IPS DF 6.9 (cell line): ENCODE measurements around the gene ZNF362.

Experiments used
- DNase-seq: peaks from one replicate; pipeline ENCODE4 v3.0.0-alpha.2; 2013; ENCODE audit warnings: low read depth, low spot score
- H3K27ac ChIP-seq: one replicate; pipeline ENCODE4 v1.5.1; 2013; ENCODE audit warnings: low read length, control low read depth
- H3K27me3 ChIP-seq: 2 replicates; pipeline ENCODE4 v1.6.1; 2013; ENCODE audit warnings: mild to moderate bottlenecking, low read length; ENCODE audit not compliant: control insufficient read depth, insufficient read depth
- H3K36me3 ChIP-seq: 2 replicates; pipeline ENCODE4 v1.6.1; 2013; ENCODE audit warnings: low read length; ENCODE audit not compliant: control insufficient read depth, insufficient read depth
- H3K4me1 ChIP-seq: 2 replicates; pipeline ENCODE4 v1.6.1; 2013; ENCODE audit warnings: low read length; ENCODE audit not compliant: control insufficient read depth, insufficient read depth
- H3K4me3 ChIP-seq: 2 replicates; pipeline ENCODE4 v1.5.1; 2013; ENCODE audit warnings: mild to moderate bottlenecking, low read length
- H3K9me3 ChIP-seq: 2 replicates; pipeline ENCODE4 v1.6.1; 2013; ENCODE audit warnings: low read length, inconsistent platforms; ENCODE audit not compliant: control insufficient read depth, insufficient read depth
- WGBS: extraction: QIAGEN DNeasy Blood & Tissue Kit; methylation state at CpG from one replicate; pipeline ENCODE4 v1.1.7; 2013; ENCODE audit warnings: mixed read lengths, missing lambda C conversion rate; ENCODE audit not compliant: insufficient read length, insufficient coverage; 5-methylcytosine and 5-hydroxymethylcytosine counted together

ZNF362 gene

DNA sequence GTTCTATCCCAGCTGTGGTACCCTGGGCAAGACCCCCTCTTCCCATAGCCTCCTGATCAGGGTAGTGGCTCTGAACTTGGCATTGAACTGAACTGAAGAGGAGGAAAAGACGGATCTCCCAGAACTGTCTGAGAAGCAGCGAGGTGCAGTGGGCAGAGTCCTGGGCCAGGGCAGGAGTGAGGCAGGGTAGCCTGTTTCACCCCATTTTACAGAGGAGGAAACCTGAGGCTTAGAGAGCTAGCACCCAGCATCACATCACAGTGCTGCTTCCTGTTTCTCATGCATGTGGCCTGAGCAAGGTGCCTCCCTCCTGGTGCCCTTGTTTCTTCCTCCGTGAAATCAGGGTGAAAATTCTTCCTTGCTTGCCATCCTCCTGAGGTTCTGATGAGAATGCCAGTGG is 17.1 kb downstream of the ZNF362 start:
- DNase-seq: no peak
- no peak overlapping the region for H3K4me3 ChIP-seq
- peaks cover 1% of the 10 kb centered on the region for H3K4me1 ChIP-seq
- no CpG with 5 or more reads among the region's 3 CpGs for WGBS
- H3K9me3 ChIP-seq: no peaks in the 10 kb centered on the region
- H3K36me3 ChIP-seq: no peaks in the 10 kb centered on the region
- no peak overlapping the region for H3K27ac ChIP-seq
- H3K27me3 ChIP-seq: no peaks in the 10 kb centered on the region

DNA sequence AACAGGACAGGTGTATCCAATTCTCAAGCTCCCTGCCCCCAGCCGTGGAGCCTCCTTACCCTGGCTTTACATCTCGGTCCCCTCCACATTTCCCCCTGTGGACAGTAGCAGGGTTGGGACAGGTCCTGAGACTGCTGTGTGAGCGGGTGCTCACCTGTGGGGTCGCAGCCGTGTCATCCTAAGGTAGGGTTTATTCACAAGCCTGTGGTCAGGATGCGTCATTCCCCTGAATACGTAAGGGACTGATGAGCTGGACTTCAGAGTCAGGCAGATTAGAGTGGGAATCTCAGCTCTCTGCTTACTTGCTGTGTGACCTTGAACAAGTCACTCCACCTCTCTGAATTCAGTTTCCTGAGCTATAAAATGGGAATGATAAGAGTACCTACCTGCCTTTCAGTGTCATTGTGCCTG is 17.7 kb downstream of the ZNF362 start:
- no CpG with 5 or more reads among the region's 7 CpGs for WGBS

DNA sequence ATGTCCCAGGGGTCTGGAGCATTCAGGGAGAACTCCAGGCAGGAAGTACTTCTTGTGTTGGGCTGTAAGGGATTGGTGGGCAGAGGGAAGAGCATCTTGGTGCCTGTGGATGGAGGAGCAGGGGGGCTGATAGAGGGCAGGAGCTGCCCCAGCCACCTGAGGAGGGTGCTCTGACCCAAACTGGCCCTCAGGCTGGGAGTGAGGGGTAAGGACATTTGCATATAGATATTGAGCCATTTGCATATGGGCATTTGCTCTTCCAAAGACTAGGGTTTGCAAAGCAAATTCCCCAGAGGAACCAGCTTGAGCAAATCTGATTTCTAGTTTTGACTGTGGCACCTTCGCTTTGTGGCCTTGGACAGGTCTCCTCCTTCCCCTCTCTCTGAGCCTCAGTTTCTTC is 18.2 kb downstream of the ZNF362 start:
- Histone ChIP-seq H3K27ac (no peak overlapping the region), H3K4me3 (no peak overlapping the region), H3K4me1 (peaks cover 1% of the 10 kb centered on the region), H3K9me3 (no peaks in the 10 kb centered on the region), H3K27me3 (no peaks in the 10 kb centered on the region), H3K36me3 (no peaks in the 10 kb centered on the region)
- WGBS: no CpG with 5 or more reads among the region's 1 CpG
- no peak for DNase-seq

More for the DNA sequence above, 17.7 kb downstream of the ZNF362 start:
- H3K4me1 ChIP-seq: peaks cover 1% of the 10 kb centered on the region
- H3K27ac ChIP-seq: no peak overlapping the region
- no peaks in the 10 kb centered on the region for H3K9me3 ChIP-seq
- no peaks in the 10 kb centered on the region for H3K36me3 ChIP-seq
- no peak for DNase-seq
- H3K4me3 ChIP-seq: no peak overlapping the region
- no peaks in the 10 kb centered on the region for H3K27me3 ChIP-seq

DNA sequence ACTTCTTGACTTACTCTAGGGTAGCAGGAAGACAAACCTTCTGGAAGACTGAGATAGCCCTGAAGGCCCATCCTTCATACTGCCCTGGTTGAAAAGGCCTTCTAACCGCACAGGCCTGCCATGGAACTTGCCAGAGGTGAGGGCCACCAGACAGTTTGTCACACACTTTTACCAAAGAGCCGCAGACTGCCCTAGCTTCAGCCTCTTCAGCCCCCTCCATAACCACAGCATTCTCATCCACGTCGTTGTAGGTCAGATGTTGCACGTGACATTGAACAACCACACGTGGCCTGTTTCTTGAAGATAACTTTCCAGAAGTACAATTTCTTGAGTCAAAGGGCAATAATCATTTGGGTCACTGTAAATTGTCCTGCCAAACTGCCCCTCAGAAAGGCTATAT is 18.9 kb downstream of the ZNF362 start:
- Histone ChIP-seq H3K36me3 (no peaks in the 10 kb centered on the region), H3K9me3 (no peaks in the 10 kb centered on the region), H3K27me3 (no peaks in the 10 kb centered on the region), H3K4me3 (no peak overlapping the region), H3K27ac (no peak overlapping the region), H3K4me1 (peaks cover 1% of the 10 kb centered on the region)
- no peak for DNase-seq
- no CpG with 5 or more reads among the region's 6 CpGs for WGBS

DNA sequence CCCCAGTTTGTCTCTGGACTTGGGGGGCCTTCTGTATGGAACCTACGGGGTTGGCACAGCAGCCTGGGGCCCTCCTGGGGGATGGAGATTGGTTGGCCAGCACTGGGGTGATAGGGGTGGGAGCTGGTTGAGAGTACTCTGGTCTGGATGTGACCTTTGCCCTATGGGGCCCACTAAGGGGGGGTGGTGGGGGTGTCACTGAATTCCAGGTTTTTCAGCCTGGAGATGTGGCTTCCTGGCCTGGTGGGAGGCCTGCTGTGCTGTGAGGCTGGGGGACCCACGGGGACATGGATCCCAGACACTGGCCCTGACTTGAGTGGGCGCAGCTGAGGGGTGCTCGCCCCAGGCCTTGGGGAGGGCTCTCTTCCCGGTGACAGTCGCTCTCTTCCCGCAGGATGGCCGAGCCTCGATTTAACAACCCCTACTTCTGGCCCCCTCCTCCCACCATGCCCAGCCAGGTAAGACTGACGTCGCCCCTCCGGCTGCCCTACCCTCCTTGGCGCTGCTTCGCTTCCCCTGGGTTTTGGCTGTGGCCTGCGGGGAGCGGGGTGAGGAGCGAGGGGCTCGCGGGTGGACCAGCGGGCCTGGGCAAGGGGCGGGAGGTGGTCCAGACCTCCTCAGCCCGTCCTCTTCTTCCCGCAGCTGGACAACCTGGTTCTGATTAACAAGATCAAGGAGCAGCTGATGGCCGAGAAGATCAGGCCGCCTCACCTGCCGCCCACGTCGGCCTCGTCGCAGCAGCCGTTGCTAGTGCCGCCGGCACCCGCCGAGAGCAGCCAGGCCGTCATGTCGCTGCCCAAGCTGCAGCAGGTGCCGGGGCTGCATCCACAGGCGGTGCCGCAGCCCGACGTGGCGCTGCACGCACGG is 19.6 kb downstream of the ZNF362 start:
- Histone ChIP-seq H3K4me3 (no peak overlapping the region), H3K9me3 (no peaks in the 10 kb centered on the region), H3K27me3 (no peaks in the 10 kb centered on the region), H3K4me1 (peaks cover 1% of the 10 kb centered on the region), H3K27ac (no peak overlapping the region), H3K36me3 (no peaks in the 10 kb centered on the region)
- DNase-seq: no peak
- whole genome bisulfite sequencing: no CpG with 5 or more reads among the region's 45 CpGs

DNA sequence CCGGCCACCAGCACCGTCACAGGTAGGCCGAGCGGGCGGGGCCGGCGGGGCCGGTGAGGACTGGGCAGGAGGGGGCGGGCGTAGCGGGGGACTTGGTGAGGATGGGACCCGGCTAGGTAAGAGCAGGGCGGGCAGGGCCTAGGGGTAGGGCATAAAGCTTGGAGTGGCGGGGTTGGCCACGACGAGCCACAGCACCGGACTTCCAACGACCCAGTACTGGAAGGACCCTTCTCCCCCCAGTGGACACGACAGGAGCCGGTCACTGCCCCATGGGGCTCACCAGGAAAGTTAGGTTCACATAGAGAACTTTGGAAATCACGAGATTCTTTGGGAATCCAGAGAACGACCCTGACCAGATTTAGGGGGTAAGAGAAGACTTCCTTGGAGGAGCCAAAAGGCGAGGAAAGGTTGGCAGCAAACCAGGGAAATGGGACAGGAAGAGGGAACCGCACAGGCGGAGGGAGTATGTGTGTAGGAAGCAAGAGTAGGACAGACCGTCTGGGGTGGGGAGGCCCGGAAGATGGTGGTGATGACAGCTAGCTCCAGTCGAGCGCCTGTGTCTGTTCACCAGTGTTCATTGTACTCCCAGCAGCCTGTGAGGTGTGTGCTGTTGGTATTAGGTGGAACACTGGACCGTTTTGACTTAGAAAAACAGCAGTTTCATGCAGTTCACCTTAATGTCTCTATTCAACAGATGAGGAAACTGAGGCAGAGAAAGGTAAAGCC is 20.4 kb downstream of the ZNF362 start:
- no CpG with 5 or more reads among the region's 30 CpGs for WGBS
- no peaks in the 10 kb centered on the region for H3K9me3 ChIP-seq
- H3K36me3 ChIP-seq: peaks cover 5% of the 10 kb centered on the region
- H3K4me3 ChIP-seq: no peak overlapping the region
- peaks cover 1% of the 10 kb centered on the region for H3K4me1 ChIP-seq
- no peaks in the 10 kb centered on the region for H3K27me3 ChIP-seq
- H3K27ac ChIP-seq: no peak overlapping the region
- DNase-seq: no peak

DNA sequence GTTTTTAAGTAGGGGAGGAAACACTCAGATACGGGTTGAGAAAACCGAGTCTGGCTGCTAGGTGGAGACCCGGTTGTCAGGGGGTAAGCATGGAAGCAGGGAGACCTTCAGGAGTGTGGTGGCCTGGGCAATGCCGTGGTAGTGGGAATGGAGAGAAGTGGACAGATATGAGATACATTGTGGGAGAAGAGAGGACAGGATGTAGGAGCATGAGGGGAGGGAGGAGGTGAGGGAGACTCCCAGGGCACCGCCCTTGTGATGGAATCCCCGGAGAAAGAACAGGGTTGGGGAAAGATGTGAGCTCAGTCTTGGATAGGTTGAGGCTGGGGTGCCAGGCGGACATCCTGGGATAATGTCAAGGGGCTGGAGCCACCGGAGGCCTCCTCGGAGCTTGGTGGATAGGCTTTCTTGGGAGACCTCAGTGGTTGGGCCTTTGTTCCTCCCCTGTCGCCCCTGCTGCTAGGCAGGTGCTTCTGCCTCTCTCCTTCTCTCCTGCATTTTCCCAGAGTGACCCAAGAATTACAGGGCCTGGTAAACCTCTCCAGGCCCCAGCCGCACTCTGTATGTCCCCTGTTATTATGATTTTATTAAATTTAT is 21.3 kb downstream of the ZNF362 start:
- no peaks in the 10 kb centered on the region for H3K9me3 ChIP-seq
- WGBS: no CpG with 5 or more reads among the region's 11 CpGs

DNA sequence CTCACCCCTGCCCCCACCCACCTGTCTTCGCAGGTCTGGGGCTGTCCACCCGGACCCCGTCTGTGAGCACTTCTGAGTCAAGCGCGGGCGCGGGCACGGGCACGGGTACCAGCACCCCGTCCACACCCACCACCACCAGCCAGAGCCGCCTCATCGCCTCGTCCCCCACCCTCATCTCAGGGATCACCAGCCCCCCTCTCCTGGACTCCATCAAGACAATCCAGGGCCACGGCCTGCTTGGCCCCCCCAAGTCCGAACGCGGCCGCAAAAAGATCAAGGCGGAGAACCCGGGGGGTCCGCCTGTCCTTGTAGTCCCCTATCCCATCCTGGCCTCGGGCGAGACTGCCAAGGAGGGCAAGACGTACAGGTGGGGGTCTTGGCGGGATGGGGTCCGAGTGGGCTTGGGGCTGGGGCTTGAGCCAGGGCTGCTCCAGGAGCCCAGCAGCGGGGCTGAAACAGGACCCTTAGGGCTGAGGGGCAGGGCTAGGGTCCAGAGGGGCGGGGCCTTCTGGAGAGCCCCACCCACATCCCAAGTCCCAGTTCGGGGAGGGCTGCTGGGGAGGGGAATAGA is 23.9 kb downstream of the ZNF362 start:
- Histone ChIP-seq H3K4me3 (no peak overlapping the region), H3K27ac (no peak overlapping the region), H3K9me3 (no peaks in the 10 kb centered on the region), H3K4me1 (no peaks in the 10 kb centered on the region), H3K36me3 (peaks cover 7% of the 10 kb centered on the region), H3K27me3 (no peaks in the 10 kb centered on the region)
- no peak for DNase-seq
- WGBS: no CpG with 5 or more reads among the region's 29 CpGs

More for the DNA sequence above, 21.3 kb downstream of the ZNF362 start:
- Histone ChIP-seq H3K36me3 (peaks cover 7% of the 10 kb centered on the region), H3K4me3 (no peak overlapping the region), H3K4me1 (peaks cover 1% of the 10 kb centered on the region), H3K27ac (no peak overlapping the region), H3K27me3 (no peaks in the 10 kb centered on the region)
- DNase-seq: no peak

DNA sequence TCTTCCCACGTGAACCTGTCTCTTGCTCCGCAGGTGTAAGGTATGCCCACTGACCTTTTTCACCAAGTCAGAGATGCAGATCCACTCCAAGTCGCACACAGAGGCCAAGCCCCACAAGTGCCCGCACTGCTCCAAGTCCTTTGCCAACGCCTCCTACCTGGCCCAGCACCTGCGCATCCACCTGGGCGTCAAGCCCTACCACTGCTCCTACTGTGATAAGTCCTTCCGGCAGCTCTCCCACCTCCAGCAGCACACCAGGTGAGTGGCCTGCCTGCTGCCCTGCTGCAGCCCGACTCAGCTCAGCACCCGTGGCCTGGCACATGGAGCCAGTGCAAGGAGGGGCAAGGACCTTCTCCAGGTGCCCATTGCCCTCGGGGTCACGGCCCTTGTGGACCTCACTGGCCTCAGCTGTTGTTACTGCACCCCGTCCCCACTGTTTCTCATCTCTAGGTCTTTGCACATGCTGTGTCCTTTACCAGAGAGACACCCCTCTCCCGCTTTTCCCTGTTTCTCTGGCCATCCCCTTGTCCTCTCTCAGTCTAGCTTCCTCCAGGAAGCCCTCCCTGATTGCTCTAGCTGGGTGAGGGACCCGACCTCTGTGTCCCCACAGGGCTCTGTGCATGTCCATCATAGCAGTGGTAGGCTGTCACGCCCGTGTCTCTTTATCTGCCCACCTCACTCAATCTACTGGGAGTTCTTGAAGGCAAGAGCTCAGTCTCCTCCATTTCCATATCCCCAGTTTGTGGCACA is 25.4 kb downstream of the ZNF362 start:
- no CpG with 5 or more reads among the region's 17 CpGs for WGBS
- no peak for DNase-seq
- no peaks in the 10 kb centered on the region for H3K9me3 ChIP-seq
- no peaks in the 10 kb centered on the region for H3K27me3 ChIP-seq
- no peak overlapping the region for H3K4me3 ChIP-seq
- H3K4me1 ChIP-seq: no peaks in the 10 kb centered on the region
- peaks cover 7% of the 10 kb centered on the region for H3K36me3 ChIP-seq
- no peak overlapping the region for H3K27ac ChIP-seq

DNA sequence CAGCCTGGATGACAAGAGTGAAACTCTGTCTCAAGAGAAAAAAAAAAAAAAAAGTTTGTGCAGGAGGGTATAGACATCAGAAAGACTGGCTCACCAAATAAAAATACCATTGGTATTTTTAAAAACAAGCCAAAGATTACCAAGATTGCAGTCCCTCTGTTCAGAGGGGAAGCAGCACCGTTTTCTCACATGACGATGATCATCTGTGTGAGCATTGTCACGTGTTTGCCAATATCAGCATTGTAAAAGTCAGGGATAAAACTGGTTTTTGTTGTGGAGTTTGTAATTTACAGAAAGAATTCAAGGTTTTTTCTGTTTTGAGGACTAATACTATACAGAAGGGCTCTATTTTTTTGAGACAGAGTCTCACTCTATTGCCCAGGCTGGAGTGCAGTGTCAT is 26.5 kb downstream of the ZNF362 start:
- no peak for DNase-seq
- Histone ChIP-seq H3K27ac (no peak overlapping the region), H3K36me3 (peaks cover 7% of the 10 kb centered on the region), H3K9me3 (no peaks in the 10 kb centered on the region), H3K27me3 (no peaks in the 10 kb centered on the region), H3K4me3 (no peak overlapping the region), H3K4me1 (no peaks in the 10 kb centered on the region)
- no CpG with 5 or more reads among the region's 3 CpGs for WGBS
